HG03045 (cell line): Measurements from ENCODE around the gene GPR61.

Source experiments
- ATAC-seq: cut with Tn5 transposase; IDR thresholded peaks from one replicate; pipeline ENCODE4 v1.9.1; 2021; ENCODE audit warnings: mild to moderate bottlenecking, moderate library complexity; ENCODE audit not compliant: unreplicated experiment

GPR61 gene

DNA sequence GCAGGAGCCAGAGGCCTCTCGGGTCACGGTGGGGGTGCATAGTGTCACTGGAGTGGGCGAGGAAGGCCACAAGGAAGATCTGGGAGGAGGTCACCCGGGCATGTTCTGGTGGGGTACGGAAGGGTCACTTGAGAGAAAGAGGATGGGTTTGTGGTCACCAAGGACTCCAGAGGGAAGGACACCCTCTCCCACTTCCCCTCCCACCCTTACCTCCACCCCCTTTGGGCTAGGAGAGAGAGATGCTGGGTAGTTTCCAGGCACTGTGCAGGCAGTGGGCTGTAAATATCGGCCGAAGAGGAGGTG is 30.8 kb upstream of the GPR61 start:
- ATAC-seq, result no peak

DNA sequence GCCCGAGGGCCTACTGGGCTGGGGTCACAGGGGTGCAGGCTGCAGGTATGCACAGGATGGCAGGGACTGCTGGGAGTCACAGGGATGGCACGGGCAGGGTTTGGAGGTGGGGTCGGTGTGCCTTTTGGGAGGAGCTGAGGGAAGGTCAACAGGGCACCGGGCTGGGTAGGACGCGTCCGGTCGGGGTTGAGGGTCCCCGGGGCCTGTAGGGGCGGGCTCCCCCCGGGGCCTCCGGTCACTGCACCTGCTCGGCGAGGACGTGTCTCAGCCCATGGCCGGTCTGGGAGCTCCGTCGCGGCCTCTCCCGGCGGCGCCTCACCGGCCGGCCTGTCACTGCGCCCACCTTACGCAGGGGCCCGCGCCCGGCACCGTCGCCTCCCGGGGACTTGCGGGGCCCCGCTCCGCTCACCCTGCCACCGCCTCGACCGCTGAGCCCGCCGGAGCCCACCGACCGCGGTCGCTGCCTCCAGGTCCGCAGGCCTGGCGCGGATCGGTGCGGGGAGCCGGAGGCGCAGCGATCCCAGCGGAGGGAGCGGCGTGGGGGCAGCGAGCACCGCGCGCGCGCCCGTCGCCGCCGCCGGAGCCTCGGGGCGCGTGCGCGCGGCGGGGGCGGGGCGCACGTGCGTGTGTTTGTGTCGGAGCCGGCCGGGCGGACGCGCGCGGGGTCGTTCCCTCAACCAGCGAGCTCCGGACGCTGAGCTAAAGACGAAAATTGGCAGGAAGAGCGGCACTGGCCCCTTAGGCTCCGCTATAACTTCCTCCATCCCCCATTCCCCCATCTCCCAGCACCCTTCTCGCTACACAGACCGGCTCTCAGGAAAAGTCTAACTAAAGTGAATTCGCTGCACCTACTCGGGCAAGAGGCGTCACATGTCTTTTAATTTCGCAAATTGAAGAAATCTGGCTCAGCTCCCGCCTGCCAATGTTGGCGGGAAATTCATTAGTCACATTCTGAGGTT is 30.2 kb upstream of the GPR61 start, which contains the start of gene AMIGO1:
Gene AMIGO1, minus strand, starts transcription at position 552 of the 959 bp plus-strand sequence. CDS start 815 bp downstream, outside the sequence.
- no peak for ATAC-seq

DNA sequence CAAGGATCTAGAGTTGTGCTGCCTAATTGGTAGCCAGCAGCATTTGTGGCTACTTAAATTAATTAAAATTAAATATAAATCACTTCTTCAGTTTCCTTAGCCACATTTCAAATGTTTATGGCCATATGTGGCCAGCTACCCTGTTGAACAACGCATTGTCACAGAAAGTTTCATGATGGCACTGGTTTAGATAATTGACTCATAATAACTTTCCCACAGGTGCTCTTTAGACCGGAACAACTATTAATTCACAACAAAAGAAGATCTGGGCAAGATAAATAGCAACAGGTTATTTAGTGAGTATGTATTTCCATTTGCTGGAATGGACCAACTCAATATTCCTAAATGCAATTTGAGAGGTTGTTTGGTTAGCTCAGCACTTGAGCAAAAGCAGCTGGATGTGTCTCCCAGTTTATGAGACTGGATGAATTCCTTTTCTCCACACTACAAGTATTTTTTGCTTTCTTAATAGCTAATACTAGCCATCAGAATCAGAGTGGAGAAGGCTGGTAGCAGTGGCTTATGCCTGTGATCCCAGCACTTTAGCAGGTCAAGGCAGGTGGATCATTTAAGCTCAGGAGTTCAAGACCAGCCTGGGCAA is 26.5 kb upstream of the GPR61 start:
- ATAC-seq, result no peak

DNA sequence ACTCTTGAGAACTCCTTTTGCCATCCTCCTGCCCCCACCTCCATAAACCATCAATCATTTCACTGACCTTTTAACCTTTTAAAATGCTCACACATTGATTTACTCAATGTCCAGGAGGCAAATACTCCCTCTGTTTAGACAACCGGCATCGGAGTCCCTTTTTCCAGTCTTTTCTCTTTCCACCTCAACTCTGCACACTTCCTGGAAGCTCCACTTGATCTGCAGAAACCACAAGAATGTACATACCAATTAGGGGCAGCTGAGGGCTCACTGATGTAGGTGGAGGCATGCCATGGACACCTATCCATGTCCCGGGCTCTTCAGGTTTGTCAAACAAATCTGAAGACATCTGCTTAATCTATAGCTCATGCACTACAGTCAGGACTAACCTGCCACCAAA is 24.8 kb upstream of the GPR61 start:
- no peak for ATAC-seq

DNA sequence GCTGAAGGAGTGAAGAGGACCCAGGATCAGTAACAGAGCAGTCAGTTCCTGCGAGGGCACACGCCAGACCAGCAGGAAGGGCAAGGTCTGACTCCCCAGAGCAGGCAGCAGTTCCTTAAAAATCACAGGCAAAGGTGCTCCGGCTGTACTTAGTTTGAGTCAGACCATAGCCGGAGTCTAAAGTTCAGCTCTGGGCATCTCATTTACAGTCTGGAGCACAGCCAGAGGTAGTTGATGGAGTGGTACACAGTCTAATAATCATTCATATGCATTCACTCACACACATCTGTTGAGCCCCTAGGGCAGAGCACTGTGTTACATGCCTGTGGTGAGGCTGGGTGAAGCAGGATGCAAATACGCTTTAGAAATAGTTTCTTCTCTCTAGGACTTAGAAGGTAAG is 22.8 kb upstream of the GPR61 start:
- no peak for ATAC-seq

DNA sequence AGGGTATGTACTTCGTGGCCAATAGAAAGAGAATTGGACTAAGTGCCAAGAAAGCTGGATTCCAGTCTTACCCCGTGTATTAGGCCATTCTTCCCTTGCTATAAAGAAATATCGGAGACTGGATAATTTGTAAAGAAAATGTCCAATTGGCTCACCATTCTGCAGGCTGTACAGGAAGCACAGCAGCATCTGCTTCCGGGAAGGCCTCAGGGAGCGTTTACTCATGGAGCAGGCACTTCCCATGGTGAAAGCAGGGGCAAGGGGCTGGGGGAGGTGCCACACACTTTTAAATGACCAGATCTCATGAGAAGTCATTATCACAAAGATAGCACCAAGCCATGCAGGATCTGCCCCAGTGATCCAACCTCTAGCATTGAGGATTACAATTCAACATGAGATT is 22.3 kb upstream of the GPR61 start:
- no peak for ATAC-seq

DNA sequence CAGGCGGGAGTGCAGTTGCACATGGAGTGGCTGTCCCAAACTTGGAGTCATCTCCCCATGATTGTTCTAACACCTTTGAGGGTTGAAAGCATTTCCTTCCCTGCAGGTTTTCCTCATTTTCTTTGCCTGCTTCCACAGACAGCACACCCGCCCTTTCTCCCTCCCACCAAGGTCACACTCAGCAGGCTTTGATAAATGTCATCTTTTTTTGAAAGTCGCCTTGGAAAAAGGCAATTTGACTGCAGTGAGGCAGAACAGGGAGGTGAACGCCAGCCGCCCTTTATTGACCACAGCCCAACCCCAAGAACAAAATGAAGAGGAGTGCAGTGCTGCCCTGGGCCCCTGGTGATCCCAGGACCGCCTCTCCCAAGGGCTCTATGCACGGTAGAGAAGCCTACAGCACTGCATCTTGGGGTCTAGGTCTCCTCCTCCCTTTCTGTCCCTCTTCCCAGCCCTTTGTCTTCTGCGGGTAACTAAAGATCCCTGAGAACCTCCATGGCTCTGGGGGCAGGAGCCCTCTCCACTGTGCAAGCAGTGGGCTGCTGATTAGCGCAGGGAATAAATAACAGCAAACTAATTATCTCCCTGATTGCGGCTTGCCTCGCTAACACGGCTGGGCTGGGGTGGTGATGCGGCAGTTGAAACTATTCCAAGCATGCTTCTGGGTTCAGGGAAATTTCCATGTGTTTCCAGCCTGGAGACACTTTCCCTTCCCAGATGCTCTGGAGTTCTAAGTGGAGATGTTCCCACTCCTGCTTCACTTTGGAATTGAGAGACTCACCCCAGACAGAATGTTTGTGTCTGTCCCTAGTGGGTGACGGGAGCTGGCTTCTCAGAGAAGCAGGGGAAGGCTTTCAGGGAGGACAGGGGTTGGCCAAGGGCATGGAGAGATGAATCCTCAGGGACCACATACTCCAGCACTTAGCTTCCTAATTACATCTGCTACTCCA is 18.4 kb upstream of the GPR61 start:
- no peak for ATAC-seq

DNA sequence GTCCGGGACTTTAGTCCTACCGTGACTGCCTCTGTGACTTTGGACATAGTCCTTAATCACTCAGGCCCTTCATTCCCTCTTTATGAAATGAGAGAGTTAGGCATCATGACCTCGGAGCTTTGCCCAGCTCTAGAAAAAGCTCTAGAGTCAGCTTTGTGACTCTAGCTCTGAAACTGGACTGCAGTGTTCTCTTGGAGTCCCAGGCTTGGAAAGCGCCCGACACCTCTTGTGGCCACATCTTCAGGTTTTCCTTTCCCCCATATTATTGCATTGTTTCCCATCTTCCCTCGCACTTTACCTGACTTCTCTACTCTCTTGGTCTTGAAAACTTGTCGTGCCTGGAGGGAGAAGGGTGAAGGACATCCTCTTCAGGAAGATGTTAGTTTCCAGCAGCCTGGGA is 17.6 kb upstream of the GPR61 start:
- no peak for ATAC-seq

DNA sequence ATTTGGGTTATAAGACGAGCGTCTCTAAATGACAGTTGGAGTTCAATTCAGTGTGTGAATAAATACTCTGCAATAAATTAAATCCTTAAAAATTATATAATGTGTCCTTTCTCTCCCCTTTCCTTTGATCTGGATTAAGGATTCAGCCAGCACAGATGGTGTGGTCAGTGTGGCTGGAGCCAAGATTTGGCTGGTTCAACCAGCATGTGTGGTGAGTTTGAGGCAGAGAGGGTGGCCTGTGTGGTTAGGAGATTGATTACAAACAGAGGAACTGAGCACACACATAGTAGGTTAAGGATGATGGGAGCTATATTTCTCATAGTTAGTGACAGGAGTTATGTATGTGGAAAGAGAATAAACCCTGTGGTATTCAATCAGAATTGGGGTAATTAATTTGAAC is 16.0 kb upstream of the GPR61 start:
- ATAC-seq, result no peak

DNA sequence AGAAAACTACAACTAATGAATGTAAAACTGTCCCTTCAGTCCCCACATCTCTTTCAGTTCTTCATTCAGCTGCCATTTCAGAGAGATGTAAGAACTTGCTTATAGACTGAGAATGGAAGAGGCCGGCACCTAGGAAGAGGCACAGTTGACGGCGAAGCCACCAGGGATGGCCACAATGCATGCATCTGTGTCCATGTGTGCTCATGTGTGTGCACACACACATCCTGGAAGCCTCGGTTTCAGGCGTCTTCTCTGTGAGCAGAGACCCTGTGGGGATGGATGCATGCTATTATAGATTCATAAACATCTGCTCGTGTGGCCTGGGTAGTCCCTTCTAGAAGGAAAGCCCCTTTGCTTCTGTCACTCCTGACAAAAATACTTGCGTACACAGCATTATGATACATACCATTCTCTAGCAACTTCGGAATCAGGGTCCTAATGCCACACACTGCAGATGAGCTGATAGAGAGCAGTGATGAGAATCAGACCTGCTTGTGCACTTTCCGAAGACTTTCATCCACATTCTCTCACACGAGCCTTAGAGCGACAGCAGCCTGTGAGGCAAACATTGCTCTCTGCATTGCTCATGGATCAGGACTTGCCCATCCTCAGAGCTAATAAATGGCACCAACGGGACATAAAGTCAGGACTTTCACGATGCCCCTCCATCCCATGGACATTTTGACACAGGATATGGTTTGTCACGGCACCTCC is 12.4 kb upstream of the GPR61 start:
- peak; percentile 52 for ATAC-seq

DNA sequence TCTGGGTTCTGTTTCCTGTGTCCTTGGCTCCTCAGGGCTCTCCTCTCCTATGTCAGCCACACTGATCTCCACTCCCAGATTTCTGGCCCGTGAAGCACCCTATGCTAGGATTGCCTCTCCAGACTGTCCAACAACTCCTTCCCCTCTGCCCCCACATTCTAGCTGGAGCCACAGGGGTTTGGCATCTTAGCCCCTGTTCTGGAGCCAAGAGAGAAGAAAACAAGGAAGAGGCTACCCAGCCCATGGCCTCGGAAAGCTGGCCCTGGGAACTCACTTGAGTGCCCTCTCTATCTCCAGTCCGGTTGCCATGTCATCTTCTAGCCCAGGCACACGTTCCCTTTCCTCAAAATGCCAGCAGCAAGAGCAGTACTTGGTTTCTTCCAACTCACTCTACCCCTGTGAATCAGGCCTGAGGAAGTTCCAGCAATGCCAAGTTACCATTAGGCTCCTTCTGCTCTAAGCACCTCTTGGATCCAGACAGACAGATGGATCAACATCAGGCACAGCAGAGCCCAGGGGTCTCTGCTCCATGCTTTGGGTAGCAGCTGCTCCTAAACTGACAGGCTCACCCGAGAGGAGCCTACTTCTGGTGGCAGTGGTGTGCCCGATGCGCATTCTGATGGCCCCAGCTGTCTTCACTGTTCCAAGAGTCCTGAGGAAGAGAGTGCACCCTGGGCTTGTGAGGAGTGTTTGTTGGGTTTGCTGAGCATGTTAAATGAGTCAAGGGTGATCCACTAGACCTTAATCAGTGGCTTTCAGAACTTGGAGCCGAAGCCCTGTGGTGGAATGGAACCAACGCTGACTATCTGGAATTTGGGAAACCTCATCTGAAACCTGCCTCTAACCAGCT is 11.6 kb upstream of the GPR61 start:
- no peak for ATAC-seq

DNA sequence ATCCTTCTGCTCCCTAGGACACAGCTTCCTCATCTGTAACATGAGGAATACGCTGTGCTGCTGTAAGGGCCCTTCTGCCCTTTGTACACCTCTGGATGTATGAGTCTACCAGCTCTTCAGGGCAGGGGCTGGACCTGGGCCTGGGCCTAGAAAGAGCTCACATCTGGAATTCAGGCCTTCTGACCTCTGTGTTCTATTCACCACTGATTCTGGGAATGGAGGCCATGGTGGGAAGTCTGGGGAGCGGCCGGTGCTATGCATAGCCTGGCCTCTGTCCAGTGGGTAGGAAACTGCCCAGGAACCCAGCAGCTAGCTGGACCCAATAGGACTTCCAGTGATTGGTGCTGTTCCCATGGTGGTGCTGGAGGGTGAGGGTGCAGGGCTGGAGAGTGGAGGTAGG is 11.0 kb upstream of the GPR61 start:
- no peak for ATAC-seq

DNA sequence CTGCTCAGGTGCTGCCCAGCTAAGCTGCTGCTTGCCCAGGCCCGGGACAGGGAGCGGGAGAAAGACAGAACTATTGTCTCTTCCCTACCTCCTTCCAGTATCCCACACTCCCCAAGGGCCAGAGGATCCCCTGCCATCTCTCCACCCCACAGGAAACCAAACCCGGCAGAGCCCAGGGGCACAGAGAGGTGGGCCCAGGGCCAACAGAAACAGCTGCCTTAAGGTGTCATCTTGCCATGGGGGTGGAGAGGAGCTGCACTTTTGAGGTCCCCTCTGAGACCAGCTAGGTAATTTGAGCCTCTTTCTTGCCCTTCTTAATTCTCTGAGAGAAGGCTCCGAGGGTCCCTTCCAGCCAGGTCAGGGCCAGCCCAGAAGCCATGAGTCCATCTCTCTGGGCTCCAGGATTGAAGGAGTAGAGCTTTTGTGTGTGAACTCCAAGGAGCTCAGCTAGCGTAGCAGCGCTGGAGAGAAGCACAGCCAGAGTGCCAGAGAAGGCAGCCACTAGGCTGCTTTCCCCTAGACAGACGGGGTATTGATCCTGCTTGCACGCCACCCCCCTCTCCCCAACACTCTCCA is 9.7 kb upstream of the GPR61 start:
- ATAC-seq, result no peak

DNA sequence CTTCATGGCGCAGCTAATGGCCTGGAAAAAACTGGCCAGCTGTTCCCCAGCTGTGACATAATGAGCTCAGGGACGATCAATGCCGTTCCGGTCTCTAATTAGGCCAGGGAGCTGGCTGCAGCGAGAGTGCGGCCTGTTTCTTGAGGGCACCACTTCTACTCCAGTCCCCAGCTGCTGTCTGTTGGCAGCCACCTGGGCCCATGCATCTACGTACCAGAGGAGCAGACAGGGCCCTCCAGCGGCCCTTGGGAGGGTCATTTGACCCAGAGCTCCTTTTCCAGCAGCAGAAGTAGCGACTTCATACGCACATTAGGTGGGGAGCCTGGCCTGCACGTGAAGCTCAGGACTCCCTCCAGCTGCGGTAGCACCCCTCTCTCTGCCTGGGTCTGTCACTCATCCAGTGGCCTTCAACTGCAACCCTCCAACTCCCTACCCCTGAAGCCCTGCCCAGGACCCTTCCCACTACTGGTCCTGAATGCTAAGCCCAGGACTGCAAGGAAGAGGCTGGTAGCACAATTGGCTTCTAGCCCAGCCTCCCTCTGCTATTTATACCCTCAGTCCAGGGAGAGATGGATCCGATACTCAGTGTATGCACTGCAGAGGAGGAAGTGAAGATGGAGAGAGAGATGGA is 9.1 kb upstream of the GPR61 start:
- ATAC-seq, result no peak

DNA sequence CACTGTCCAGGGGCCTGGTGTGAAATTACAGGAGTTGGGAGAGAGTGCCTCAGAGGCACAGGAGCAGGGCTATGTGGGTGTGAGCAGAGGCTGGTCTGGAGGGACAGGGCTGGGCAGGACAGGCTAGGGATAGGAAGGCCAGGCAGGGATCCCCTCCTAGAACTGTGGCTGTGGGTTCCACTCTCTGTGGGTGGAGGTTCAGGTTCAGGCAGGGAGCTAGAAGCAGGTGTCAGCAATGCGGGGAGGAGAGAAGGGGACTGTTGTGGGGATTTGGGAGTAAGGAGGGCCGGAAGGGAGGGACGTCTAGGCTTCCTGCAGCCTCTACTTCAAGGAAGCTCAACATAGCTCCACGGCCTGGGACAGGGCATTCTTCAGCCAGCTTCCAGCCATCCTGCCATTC is 8.3 kb upstream of the GPR61 start:
- ATAC-seq, result no peak

DNA sequence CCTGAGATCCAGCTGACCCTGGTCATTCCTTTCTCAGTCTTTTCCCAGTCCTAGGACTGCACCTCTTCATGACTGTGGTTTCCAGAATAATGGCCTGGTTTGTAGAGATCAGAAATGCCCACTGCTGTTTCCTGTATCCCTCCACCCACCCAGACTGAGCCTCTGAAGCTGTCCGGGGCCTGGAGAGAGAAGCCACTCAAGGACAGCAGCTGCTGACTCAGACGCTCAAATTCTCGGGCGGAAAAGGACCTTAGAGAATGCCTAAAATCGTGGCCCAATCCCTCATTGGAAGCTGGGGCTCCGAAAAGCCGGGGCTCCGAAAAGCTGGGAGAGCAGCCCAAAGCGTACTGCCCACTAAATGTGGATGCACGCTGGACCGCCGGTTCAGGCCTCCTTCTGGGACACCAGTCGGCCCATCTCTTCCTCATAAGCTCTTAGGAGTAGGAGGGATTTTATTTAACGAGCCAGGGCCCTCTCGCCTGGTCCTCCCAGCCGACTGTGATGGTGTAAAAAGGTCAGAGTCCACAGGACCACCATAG is 7.8 kb upstream of the GPR61 start:
- ATAC-seq, result no peak

DNA sequence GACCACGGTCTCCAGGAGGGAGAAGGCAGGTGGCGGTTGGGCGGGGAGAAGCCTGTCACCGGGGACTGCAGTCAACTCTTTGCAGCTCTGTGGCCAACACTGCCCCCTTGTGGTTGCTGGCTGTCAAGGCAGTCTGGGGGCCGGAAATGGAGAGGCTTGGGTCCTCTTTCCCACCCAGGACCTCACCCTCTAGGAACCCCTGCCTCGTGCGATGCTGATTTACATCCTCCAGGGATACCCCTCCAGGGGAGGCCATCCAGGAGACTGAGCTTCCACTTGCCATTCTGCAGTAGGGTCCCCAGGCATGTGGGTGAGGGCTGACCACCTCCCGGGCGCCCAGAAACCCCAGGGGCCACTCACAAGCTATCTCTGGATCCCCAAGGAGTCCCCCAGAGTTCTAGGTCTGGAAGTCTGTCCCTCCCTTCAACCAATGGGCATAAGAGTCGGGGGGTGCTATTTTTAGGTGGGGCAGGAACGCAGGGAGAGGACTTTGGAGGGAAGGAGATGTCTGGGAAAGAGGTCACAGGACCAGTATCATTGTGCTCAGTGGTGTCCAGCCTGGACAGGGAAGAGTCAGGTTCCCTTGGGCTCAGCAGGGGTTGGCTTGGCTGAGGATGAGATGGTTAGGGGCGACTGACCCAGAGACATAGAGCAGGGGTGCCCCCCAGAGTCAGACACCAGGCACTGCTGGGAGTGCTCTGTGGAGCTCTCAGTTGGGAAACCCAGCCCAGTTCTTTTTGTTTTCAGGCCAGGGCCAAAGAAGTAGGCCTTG is 7.1 kb upstream of the GPR61 start:
- ATAC-seq, result peak; percentile 68

DNA sequence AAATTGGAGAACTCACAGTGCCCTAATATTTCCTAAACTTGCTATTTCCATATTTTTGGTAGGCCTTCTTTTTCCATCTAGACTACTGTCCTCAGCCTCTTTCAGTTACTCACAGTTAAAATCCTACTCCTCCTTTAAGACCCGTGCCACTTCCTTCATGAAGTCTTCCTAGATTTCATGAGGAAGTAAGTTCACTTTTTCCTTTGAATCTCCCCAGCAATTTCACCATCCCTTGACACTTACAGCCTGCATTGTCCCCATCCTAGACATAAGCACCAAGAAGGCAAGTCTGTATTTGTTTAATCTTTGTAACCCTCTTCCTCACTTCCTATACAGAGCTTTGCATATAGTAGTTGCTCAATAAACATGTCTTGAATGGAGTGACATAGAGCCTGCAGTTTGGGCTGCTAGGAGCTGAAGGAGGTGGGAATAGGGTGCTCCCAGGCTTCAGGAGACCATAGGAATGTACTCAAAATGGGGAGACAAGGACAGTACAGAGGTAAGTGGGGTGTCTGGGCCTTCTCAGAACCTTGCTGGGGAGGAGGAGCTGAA is 5.3 kb upstream of the GPR61 start:
- no peak for ATAC-seq
